ENCODE results near the gene S1PR5. TPM values are rescaled to one million over a fixed set of nuclear protein-coding genes. Genes with fewer than 3 reads are reported as not detected.

The S1PR5 gene
- total RNA-seq, 1 donor = 1.3 TPM

DNA sequence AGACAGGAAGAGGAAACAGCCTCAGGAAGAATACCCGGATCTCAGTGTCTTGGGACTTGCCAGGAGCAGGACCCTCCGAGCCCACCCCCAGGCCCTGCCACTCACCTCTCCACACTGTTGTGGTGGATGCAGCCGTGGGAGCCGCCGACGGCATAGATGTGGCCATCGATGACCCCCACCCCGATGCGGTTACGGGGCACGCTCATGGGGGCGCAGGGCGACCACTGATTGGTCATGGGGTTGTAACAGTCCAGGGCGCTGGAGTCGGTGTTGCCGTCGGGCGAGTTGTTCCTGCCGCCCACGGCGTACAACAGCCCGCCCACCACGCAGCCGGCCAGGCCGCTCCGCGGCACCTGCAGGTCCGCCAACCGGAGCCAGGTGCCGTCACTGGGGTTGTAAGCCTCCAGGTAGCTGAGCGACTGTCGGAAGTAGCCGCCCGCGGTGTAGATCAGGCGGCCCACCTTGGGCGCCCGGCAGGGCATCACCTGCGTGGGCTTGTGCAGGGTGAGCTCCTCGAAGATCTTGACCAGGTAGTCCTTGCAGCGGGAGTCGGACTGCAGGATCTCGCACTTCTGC lies 25.7 kb downstream of the S1PR5 start:
- TF ChIP-seq, protein P1, sequence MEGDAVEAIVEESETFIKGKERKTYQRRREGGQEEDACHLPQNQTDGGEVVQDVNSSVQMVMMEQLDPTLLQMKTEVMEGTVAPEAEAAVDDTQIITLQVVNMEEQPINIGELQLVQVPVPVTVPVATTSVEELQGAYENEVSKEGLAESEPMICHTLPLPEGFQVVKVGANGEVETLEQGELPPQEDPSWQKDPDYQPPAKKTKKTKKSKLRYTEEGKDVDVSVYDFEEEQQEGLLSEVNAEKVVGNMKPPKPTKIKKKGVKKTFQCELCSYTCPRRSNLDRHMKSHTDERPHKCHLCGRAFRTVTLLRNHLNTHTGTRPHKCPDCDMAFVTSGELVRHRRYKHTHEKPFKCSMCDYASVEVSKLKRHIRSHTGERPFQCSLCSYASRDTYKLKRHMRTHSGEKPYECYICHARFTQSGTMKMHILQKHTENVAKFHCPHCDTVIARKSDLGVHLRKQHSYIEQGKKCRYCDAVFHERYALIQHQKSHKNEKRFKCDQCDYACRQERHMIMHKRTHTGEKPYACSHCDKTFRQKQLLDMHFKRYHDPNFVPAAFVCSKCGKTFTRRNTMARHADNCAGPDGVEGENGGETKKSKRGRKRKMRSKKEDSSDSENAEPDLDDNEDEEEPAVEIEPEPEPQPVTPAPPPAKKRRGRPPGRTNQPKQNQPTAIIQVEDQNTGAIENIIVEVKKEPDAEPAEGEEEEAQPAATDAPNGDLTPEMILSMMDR (IDR thresholded peaks at IDR 0.05; ENCODE audit: insufficient read depth, low read depth, low read length) = no peak
- no peak for DNase-seq (ENCODE audit: low read depth)
- H3K4me3 ChIP-seq (ENCODE audit: low read depth, low read length) = no peak overlapping the region

DNA sequence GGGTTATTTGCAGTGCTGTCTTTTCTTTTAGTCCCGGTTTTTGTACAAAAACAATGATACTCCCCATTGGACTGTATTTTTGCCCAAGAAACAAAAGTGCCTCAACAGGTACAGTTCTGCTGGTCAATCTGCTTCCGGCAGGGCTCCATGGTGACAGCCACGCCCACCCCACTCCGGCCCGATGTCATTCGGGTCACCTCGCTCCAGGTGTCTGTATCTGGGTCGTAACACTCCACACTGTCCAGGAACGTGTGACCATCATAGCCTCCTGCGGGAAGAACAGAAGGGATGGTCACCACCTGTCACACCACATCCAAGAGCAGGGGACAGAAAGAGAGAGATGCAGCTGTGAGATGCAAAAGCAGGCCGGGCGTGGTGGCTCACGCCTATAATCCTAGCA lies 30.7 kb downstream of the S1PR5 start:
- TF ChIP-seq, protein P1 (IDR thresholded peaks at IDR 0.05; ENCODE audit: insufficient read depth, low read depth, low read length) = no peak
- no peak overlapping the region for H3K4me3 ChIP-seq (ENCODE audit: low read depth, low read length)
- no peak for DNase-seq (ENCODE audit: low read depth)

DNA sequence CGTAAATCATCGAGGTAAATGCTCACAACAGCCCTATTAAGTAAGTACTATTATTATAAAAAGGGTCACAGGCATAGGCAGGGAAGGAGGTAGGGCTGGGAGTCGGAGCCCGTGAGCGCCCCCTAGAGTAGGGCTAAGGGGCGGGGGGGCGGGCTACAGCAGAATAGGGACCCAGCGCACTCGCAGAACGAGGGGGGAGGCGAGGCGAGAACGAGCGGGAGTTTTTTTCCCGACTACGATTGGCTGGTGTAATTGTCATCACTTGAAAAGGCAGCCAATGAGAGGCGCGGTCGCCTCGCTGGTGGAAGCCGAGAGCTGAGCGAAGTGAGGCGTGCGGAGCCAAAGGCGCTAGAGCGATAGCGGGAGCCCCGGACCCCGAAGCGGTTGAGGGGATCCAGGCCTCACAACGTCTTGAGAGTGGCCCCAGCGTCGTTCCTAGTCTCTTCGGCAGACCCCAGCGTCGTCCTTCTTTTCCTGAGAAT lies 38.3 kb downstream of the S1PR5 start:
- peak; percentile 94 for DNase-seq (ENCODE audit: low read depth)
- TF ChIP-seq, protein P1 (IDR thresholded peaks at IDR 0.05; ENCODE audit: insufficient read depth, low read depth, low read length) = peak; percentile 41
- peak overlapping the region; percentile 63 for H3K4me3 ChIP-seq (ENCODE audit: low read depth, low read length)

DNA sequence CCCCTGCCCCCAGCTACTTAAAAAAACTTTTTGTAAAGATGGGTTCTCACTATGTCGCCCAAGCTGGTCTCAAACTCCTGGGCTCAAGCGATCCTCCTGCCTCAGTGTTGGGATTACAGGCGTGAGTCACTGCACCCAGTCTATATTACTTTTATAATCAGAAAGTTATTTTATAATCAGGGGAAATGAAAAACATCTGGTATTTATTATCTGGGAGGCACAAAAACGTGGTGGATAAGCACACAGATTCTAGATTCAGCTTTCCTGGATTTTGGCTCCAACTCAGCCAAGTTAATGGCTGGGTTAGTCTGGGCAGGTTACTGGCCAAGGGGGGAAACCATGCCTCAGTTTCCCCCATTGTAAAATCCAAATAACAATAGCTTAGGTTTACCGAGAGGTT lies 38.8 kb downstream of the S1PR5 start:
- H3K4me3 ChIP-seq (ENCODE audit: low read depth, low read length) = no peak overlapping the region
- DNase-seq (ENCODE audit: low read depth) = peak; percentile 16
- TF ChIP-seq, protein P1 (IDR thresholded peaks at IDR 0.05; ENCODE audit: insufficient read depth, low read depth, low read length) = no peak

DNA sequence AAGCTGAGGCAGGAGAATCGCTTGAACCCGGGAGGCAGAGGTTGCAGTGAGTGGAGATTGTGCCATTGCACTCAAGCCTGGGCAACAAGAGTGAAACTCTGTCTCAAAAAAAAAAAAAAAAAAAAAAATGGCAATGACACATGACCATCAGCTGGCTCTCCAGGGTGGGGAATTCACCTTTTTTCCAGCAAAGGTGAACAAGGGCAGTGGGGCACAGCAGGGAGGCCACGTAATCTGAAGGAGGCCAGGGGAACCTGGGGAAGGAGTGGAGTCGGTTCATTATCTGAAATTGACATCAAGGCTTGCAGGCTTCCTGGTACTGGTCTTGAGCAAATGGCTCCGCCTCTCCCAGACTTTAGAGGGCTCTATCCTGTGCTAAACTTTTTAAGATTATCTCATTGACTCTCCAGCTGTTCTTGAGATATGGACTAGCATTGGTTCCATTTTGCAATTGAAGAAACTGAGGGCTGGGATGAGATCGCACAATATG lies 42.2 kb downstream of the S1PR5 start:
- no peak for DNase-seq (ENCODE audit: low read depth)
- H3K4me3 ChIP-seq (ENCODE audit: low read depth, low read length) = no peak overlapping the region
- TF ChIP-seq, protein P1 (IDR thresholded peaks at IDR 0.05; ENCODE audit: insufficient read depth, low read depth, low read length) = no peak

DNA sequence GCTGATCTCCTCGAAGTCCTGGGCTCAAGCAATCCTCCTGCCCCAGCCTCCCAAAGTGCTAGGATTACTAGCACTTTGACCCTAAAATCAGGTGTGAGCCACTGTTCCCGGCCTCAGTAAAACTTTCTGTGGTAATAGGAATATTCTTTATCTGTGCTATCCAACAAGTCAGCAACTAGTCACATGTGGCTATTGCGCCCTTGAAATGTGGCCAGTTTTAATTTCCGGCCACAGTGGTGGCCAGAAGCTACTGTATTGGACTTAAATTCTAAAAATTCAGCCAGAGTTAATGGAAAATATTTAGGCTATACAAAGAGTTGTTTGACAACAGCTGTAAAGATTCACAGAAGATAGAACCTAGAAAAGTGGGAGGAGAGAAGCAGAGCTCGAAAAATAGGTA lies 44.1 kb downstream of the S1PR5 start:
- no peak for DNase-seq (ENCODE audit: low read depth)
- TF ChIP-seq, protein P1 (IDR thresholded peaks at IDR 0.05; ENCODE audit: insufficient read depth, low read depth, low read length) = no peak
- no peak overlapping the region for H3K4me3 ChIP-seq (ENCODE audit: low read depth, low read length)

DNA sequence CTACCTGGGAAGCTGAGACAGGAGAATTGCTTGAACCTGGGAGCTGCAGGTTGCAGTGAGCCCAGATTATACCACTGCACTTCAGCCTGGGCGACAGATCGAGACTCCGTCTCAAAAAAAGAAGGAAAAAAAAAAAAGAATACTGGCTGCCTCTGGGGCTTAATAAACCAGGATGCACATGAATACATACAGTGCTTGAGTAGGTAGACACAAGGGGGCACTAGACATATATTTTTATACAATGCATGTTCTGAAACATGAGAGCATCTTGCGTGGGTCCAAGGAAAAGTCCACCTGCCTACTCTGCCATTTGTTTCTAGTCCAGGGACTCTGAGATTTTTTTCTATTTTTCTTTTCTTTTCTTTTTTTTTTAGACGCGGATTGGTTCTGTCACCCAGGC lies 45.3 kb downstream of the S1PR5 start:
- no peak overlapping the region for H3K4me3 ChIP-seq (ENCODE audit: low read depth, low read length)
- TF ChIP-seq, protein P1 (IDR thresholded peaks at IDR 0.05; ENCODE audit: insufficient read depth, low read depth, low read length) = peak; percentile 46
- peak; percentile 49 for DNase-seq (ENCODE audit: low read depth)
